ENCODE measurements around the gene RGS7. TPM values are rescaled to one million over a fixed set of nuclear protein-coding genes. Genes with fewer than 3 reads are reported as not detected.
"Not testable (repeated sequence)": the region's sequence is repeated elsewhere in the genome, so short reads cannot be mapped to it uniquely, and the experiment has no call there.

Gene RGS7
- total RNA-seq, 2 experiments from 2014 or later, result not detected

GRCh38 chr1:241142493-241142892, 214.5 kb downstream of the RGS7 start:
- CTCF ChIA-PET, result no interaction called here
- Mint-ChIP-seq H3K27me3 (ENCODE audit: low read depth) (no peaks in the 10 kb centered on the region), H3K4me3 (no peak overlapping the region), H3K36me3 (ENCODE audit: low read depth) (no peaks in the 10 kb centered on the region), H3K4me1 (ENCODE audit: low read depth) (no peaks in the 10 kb centered on the region), H3K27ac (no peak overlapping the region), H3K9me3 (ENCODE audit: insufficient read depth) (no peaks in the 10 kb centered on the region)
- ATAC-seq, result no peak
- DNase-seq, result no peak
- POLR2A ChIA-PET, result no interaction called here

- H3K4me1 Mint-ChIP-seq (ENCODE audit: low read depth); H3K4me3 Mint-ChIP-seq; H3K9me3 Mint-ChIP-seq (ENCODE audit: insufficient read depth); H3K27ac Mint-ChIP-seq; ATAC-seq; POLR2A ChIA-PET; H3K36me3 Mint-ChIP-seq (ENCODE audit: low read depth); DNase-seq; CTCF ChIA-PET; H3K27me3 Mint-ChIP-seq (ENCODE audit: low read depth): not testable (repeated sequence)
Measured at GRCh38 chr1:241141646-241142045, 215.4 kb downstream of the RGS7 start.

GRCh38 chr1:241140670-241141069, 216.3 kb downstream of the RGS7 start:
- Mint-ChIP-seq H3K4me3 (no peak overlapping the region), H3K27ac (no peak overlapping the region), H3K4me1 (ENCODE audit: low read depth) (no peaks in the 10 kb centered on the region), H3K9me3 (ENCODE audit: insufficient read depth) (no peaks in the 10 kb centered on the region), H3K27me3 (ENCODE audit: low read depth) (no peaks in the 10 kb centered on the region), H3K36me3 (ENCODE audit: low read depth) (no peaks in the 10 kb centered on the region)
- ChIA-PET CTCF (no interaction called here), POLR2A (no interaction called here)
- ATAC-seq (no peak), DNase-seq (no peak)

- Mint-ChIP-seq H3K36me3 (ENCODE audit: low read depth) (no peaks in the 10 kb centered on the region), H3K4me1 (ENCODE audit: low read depth) (no peaks in the 10 kb centered on the region), H3K27ac (no peak overlapping the region), H3K4me3 (no peak overlapping the region), H3K27me3 (ENCODE audit: low read depth) (no peaks in the 10 kb centered on the region), H3K9me3 (ENCODE audit: insufficient read depth) (peaks cover 5% of the 10 kb centered on the region)
- ATAC-seq (no peak), DNase-seq (no peak)
- ChIA-PET POLR2A (no interaction called here), CTCF (interaction anchor here (0.6 kb wide), 1 partner anchor 328 kb away, joined by 3 read pairs; no protein-coding TSS in a partner anchor)
Measured at GRCh38 chr1:241139047-241139446, 218.0 kb downstream of the RGS7 start.

GRCh38 chr1:241138248-241138647, 218.8 kb downstream of the RGS7 start:
- Mint-ChIP-seq H3K4me3 (no peak overlapping the region), H3K9me3 (ENCODE audit: insufficient read depth) (peaks cover 5% of the 10 kb centered on the region), H3K4me1 (ENCODE audit: low read depth) (no peaks in the 10 kb centered on the region), H3K36me3 (ENCODE audit: low read depth) (no peaks in the 10 kb centered on the region), H3K27me3 (ENCODE audit: low read depth) (no peaks in the 10 kb centered on the region), H3K27ac (no peak overlapping the region)
- ATAC-seq (no peak), DNase-seq (no peak)
- POLR2A ChIA-PET, result no interaction called here
- CTCF ChIA-PET, result no interaction called here

- POLR2A ChIA-PET, result no interaction called here
- CTCF ChIA-PET, result no interaction called here
Measured at GRCh38 chr1:241136389-241136788, 220.6 kb downstream of the RGS7 start.

GRCh38 chr1:241131636-241132194, 225.3 kb downstream of the RGS7 start:
- Mint-ChIP-seq H3K27ac (no peak overlapping the region), H3K4me1 (ENCODE audit: low read depth) (no peaks in the 10 kb centered on the region), H3K27me3 (ENCODE audit: low read depth) (no peaks in the 10 kb centered on the region), H3K9me3 (ENCODE audit: insufficient read depth) (peaks cover 5% of the 10 kb centered on the region), H3K36me3 (ENCODE audit: low read depth) (no peaks in the 10 kb centered on the region), H3K4me3 (no peak overlapping the region)
- ChIA-PET CTCF (no interaction called here), POLR2A (no interaction called here)
- DNase-seq, result no peak
- no peak for ATAC-seq

More at GRCh38 chr1:241136389-241136788, 220.6 kb downstream of the RGS7 start:
- Mint-ChIP-seq H3K4me3 (no peak overlapping the region), H3K27me3 (ENCODE audit: low read depth) (no peaks in the 10 kb centered on the region), H3K4me1 (ENCODE audit: low read depth) (no peaks in the 10 kb centered on the region), H3K36me3 (ENCODE audit: low read depth) (no peaks in the 10 kb centered on the region), H3K27ac (no peak overlapping the region), H3K9me3 (ENCODE audit: insufficient read depth) (peaks cover 5% of the 10 kb centered on the region)
- no peak for ATAC-seq
- no peak for DNase-seq

GRCh38 chr1:241130881-241131280, 226.1 kb downstream of the RGS7 start:
- H3K27ac Mint-ChIP-seq, result no peak overlapping the region
- ChIA-PET POLR2A (no interaction called here), CTCF (no interaction called here)
- DNase-seq, result no peak
- H3K36me3 Mint-ChIP-seq (ENCODE audit: low read depth), result no peaks in the 10 kb centered on the region
- peaks cover 5% of the 10 kb centered on the region for H3K9me3 Mint-ChIP-seq (ENCODE audit: insufficient read depth)
- no peak for ATAC-seq
- no peaks in the 10 kb centered on the region for H3K4me1 Mint-ChIP-seq (ENCODE audit: low read depth)
- no peak overlapping the region for H3K4me3 Mint-ChIP-seq
- H3K27me3 Mint-ChIP-seq (ENCODE audit: low read depth), result no peaks in the 10 kb centered on the region

GRCh38 chr1:241129207-241129960, 227.6 kb downstream of the RGS7 start:
- POLR2A ChIA-PET, result no interaction called here
- H3K4me1 Mint-ChIP-seq (ENCODE audit: low read depth), result no peaks in the 10 kb centered on the region
- H3K27me3 Mint-ChIP-seq (ENCODE audit: low read depth), result no peaks in the 10 kb centered on the region
- H3K4me3 Mint-ChIP-seq, result no peak overlapping the region
- no peaks in the 10 kb centered on the region for H3K36me3 Mint-ChIP-seq (ENCODE audit: low read depth)
- peaks cover 1% of the 10 kb centered on the region for H3K9me3 Mint-ChIP-seq (ENCODE audit: insufficient read depth)
- DNase-seq (no peak), ATAC-seq (no peak)
- no peak overlapping the region for H3K27ac Mint-ChIP-seq
- CTCF ChIA-PET, result no interaction called here

GRCh38 chr1:241125286-241125685, 231.7 kb downstream of the RGS7 start:
- Mint-ChIP-seq H3K4me3 (no peak overlapping the region), H3K27ac (no peak overlapping the region), H3K27me3 (ENCODE audit: low read depth) (no peaks in the 10 kb centered on the region), H3K36me3 (ENCODE audit: low read depth) (no peaks in the 10 kb centered on the region), H3K9me3 (ENCODE audit: insufficient read depth) (no peaks in the 10 kb centered on the region), H3K4me1 (ENCODE audit: low read depth) (no peaks in the 10 kb centered on the region)
- CTCF ChIA-PET, result no interaction called here
- ATAC-seq (no peak), DNase-seq (no peak)
- POLR2A ChIA-PET, result no interaction called here

- no peaks in the 10 kb centered on the region for H3K9me3 Mint-ChIP-seq (ENCODE audit: insufficient read depth)
- H3K27me3 Mint-ChIP-seq (ENCODE audit: low read depth), result no peaks in the 10 kb centered on the region
- H3K4me3 Mint-ChIP-seq, result no peak overlapping the region
- CTCF ChIA-PET, result no interaction called here
- no peaks in the 10 kb centered on the region for H3K36me3 Mint-ChIP-seq (ENCODE audit: low read depth)
- H3K27ac Mint-ChIP-seq, result no peak overlapping the region
- DNase-seq (no peak), ATAC-seq (no peak)
- H3K4me1 Mint-ChIP-seq (ENCODE audit: low read depth), result no peaks in the 10 kb centered on the region
- POLR2A ChIA-PET, result no interaction called here
Measured at GRCh38 chr1:241118049-241118448, 239.0 kb downstream of the RGS7 start.

GRCh38 chr1:241115784-241116183, 241.2 kb downstream of the RGS7 start:
- CTCF ChIA-PET, result no interaction called here

More at GRCh38 chr1:241115784-241116183, 241.2 kb downstream of the RGS7 start:
- no peak for ATAC-seq
- no peaks in the 10 kb centered on the region for H3K9me3 Mint-ChIP-seq (ENCODE audit: insufficient read depth)
- no peak overlapping the region for H3K27ac Mint-ChIP-seq
- H3K4me1 Mint-ChIP-seq (ENCODE audit: low read depth), result no peaks in the 10 kb centered on the region
- no peak for DNase-seq
- H3K27me3 Mint-ChIP-seq (ENCODE audit: low read depth), result no peaks in the 10 kb centered on the region
- H3K36me3 Mint-ChIP-seq (ENCODE audit: low read depth), result no peaks in the 10 kb centered on the region
- H3K4me3 Mint-ChIP-seq, result no peak overlapping the region
- POLR2A ChIA-PET, result no interaction called here

Data from activated CD8-positive, alpha-beta T cell treated with anti-CD3 and anti-CD28 coated beads, Interleukin-2, amount 10 ng/mL, durations not matched to agents 7 days and 5 days (primary cell).